Measurements from ENCODE around the gene TMPRSS4.

Gene TMPRSS4, protein sequence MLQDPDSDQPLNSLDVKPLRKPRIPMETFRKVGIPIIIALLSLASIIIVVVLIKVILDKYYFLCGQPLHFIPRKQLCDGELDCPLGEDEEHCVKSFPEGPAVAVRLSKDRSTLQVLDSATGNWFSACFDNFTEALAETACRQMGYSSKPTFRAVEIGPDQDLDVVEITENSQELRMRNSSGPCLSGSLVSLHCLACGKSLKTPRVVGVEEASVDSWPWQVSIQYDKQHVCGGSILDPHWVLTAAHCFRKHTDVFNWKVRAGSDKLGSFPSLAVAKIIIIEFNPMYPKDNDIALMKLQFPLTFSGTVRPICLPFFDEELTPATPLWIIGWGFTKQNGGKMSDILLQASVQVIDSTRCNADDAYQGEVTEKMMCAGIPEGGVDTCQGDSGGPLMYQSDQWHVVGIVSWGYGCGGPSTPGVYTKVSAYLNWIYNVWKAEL

DNA sequence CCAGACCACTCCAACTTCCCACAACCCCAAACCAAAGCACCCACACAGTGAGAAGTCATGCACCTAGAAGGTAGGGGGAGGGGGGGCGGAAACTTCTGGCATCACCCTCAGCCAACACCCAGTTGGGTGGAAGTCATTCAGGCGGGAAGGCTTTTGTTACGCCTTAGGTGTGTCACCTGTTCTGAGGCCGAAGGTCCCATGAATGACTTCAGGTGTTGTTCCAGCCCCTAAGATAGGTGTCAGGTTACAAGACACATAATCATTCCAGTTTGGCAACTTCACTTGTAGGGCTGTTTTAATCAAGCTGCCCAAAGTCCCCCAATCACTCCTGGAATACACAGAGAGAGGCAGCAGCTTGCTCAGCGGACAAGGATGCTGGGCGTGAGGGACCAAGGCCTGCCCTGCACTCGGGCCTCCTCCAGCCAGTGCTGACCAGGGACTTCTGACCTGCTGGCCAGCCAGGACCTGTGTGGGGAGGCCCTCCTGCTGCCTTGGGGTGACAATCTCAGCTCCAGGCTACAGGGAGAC lies at the start of gene TMPRSS4:
TSS of gene TMPRSS4 (plus strand) at position 325 of the 528 bp plus-strand sequence. CDS start 225 bp downstream, outside the sequence.
- DNase-seq: no peak

DNA sequence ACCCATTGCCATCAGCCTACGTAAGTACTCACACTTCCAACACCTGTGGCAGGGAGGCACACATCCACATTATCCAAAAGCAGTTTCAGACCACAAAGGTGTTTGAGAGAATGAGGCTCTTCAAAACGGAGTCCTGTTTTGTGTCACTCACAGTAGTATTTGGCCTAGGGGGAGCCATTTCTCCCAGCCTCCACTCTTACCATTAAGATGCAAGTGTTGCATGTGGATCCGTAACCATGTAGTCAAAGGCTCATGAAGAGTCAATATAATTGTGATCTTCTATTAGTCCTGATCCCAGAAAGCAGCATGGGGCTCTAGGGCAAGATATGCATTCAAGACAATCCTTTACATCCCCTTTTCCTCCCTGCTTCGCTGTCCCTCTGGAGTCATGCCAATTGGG lies 49.2 kb upstream of the TMPRSS4 start:
- DNase-seq: no peak

DNA sequence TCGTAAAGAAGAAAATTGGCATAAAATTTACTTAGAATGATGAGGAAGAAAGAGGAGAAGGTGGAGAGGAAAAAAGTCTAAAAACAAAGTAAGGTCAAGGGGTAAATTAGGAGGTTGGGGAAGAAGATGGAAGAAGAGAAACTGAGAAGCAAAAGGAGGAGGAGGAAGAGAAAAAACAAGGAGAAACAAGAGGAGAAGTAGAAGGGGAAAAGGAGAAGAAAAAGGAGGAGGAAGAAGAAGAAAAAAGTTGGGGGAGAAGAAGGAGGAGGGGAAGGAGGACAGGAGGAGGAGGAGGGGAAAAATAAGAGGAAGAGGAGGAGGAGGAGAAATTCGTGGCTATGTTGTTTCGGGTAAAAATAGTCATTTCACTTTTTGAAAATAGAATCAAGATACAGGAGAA lies 48.3 kb upstream of the TMPRSS4 start:
- no peak for DNase-seq

DNA sequence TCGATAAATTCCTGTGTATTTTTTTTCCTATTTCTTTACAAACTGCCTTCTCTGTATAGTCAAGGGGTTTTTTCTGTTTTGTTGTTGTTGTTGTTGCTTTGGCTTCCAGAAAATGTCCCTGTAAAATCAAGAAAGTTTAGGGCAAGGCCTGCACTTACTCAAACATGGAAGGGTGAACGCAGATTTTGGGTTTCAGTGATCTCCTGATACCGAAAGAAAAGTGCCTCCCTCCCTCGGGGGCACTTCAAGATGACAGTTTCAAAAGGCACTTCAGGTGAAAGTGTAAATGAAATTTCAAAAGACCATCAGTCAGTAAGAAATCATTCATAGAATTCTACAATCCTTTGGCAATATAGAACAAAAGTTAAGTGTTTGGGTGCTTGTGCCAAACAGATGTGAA lies 43.4 kb upstream of the TMPRSS4 start:
- DNase-seq: no peak

DNA sequence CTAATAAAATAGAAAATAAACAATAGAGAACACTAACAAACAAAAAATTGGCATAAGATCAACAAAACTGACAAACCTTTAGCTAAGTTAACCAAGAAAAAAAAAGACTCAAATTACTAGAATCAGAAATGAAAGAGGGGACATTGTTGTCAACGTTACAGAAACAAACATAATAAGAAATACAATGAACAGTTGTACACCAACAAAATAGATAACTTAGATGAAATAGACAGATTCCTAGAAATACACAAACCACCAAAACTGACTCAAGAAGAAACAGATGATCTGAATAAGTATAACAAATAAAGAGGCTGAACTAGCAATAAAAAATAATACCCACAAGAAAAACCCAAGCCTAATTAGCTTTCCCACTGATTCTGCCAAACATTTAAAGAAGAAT lies 34.7 kb upstream of the TMPRSS4 start:
- no peak for DNase-seq

DNA sequence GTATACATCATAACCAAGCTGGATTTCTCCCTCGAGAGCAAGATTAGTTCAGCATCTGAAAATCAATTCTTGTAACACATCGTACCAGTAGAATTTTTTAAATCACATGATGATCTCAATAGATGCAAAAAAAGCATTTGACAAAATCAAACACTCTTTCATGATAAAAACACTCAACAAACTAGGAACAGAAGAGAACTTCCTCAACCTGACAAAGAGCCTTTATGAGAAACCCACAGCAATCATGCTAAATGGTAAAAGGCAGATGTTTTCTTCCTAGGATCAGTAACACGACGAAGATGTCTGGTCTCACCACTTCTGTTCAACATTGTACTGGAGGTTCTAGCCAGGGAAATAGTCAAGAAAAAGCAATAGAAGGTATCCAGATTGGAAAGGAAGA lies 34.1 kb upstream of the TMPRSS4 start:
- DNase-seq: no peak

DNA sequence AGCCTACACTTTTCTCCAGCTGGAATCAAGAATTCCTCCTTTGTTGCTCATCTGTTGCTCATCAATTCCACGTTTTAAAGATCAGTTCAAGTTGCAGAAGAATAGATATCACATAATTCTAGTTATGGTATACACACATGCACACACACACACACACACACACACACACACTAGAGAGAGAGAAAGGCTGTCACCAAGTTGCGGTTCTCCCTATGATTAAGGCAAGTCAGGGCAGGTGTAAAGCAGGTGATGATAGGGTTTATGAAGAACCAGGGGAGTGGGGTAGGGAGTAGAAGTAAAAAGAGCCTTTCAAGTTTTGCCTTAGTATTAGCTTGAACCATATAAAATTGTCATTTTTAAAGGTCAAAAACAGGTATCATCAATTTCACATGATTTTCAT lies 31.7 kb upstream of the TMPRSS4 start:
- no peak for DNase-seq

DNA sequence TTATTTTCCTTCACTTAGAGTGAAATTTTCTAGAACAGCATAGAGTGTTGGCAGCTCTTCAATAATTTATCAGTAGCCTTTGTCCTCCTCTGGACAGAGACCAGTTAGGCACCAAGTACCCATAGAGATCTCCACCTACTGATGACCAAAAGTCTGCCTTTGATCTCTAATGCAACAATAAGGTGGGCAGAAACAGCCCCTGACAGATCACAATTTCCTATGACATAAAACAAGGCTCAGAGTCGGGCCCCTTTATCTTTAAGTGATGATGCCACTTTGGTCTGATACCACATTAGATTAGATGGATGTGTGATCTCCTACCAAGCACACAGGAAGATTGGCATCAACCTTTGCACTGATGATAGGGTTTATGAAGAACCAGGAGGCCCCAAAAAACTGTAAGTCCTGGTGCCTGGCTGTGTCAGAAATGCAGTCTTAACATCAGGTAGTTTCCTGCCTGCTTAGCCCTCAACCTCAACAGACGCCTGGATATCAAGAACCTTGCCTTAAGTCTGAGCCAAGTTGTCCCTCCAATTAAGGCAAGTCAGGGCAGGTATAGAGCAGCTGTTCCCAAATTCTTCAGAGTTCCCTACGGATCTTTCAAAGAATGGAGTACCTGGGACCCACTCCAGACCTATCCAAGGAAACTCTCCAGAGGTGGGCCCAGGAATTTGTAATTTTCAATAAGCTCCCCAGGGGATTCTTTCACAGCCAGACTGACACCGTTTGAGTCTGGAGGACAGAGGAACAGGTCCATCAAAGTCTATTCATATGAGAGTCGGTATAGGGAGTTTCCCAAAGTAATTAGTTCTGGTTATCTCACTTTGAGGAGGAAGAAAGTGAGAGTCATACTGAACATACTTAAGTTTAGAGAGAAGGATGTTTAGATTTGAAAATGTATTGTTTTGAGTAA lies 30.6 kb upstream of the TMPRSS4 start:
- DNase-seq: no peak

DNA sequence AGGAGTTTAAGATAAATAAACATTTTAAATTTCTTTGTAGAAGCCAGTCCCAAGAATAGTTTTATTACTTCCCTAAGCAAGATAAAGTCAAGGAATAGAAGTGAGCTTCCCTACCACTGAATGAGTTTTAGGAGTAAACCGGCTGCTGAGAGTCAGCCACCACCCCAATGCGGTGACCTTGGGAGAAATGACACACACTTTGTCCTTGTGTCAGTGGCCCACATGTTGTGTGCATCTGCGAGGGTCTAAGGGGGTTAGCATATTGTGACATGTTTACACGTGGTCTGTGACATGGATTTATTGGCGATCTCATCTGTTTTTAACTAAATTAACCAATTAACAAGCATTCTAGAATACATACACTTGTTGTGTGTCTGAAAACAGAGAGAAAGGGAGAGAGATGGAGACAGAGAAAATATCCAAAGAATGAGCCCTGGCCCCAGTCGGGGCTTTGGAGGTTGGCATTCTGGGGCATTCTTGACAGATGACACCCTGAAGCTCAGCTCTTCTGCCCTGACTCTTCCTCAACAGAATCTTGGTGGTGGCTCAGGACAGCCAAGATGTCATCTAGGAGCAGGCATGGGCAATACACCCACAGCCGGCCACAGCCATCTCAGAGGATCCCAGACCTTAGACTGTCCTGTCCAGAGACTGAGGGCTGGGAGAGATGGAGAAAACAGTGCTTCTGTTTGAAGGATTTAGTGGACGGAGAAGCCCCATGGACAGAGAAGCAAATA lies 29.7 kb upstream of the TMPRSS4 start:
- no peak for DNase-seq

DNA sequence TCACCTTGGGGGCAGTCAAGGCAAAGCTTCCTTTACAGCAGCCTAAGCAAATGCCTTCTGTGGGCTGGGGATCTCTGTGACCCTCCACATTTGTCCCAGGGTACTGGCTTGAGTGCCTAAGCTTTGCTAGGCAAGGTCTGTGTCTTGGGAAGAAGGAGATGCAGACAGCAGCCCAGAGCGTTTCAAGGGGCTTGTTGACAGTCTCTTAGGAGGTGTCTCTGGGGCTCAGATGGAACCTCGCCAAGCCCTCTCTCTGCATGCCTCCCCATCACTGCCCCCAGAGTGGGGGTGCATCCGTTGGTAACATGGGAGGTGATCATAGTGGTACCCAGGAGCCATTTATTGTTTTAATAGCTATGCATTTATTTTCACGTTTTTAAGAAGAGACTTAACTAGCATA lies 29.1 kb upstream of the TMPRSS4 start:
- DNase-seq: no peak

DNA sequence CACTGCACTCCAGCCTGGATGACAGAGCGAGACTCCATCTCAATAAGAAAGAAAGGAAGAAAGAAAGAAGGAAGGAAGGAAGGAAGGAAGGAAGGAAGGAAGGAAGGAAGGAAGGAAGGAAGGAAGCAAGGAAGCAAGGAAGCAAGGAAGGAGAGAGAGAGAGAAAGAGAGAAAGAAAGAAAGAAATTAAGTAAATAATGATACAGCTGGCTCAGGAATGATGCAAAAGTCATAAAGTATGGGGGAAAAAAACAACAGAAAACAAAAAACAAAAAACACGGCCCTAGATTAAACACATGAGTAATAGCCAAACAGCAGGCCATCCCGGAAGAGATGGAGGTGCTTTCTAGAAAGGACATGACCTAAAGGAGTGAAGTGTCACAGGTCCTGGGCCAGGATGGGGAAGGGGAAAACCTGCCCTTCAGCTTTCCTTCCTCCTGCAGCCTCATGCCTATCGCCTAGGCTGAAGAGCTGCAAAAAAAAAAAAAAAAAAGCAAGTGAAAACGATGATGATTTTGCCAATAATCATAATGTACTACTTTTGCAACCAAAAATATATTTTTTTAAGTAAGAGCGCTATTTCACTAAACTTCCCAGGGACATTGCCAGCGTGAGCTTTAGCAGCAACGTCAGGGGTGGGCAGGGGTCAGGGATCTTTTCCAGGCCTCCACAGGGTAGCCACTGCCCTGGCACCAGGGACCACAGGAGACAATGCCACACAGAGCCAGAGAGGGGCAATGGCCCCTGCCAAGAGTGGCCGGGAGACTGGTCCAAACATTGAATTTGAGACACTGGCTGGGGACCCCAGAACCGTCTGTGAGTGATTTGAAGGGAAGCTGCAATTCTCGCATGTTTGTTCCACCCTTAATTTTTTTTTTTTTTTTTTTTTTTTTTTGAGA lies 28.2 kb upstream of the TMPRSS4 start:
- no peak for DNase-seq

DNA sequence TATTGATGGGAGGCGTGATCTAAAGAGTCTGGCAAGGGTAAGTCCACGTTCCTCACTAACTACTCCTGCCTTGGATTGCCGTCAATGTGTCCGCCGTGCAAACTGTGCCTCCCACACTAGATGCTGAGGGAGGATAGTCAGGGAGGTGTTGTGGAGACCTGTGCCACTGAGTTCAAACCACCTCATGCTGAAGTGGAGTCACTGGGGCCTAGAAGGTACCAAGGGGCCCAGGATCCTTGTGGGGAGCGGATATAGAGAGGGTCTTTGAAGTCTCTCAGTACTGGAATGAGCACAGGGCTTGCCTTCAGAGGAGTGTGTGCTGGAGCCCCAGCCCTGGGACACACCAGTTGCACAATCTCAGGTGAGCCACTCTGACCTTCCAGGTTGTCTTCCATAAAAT lies 27.1 kb upstream of the TMPRSS4 start:
- no peak for DNase-seq

DNA sequence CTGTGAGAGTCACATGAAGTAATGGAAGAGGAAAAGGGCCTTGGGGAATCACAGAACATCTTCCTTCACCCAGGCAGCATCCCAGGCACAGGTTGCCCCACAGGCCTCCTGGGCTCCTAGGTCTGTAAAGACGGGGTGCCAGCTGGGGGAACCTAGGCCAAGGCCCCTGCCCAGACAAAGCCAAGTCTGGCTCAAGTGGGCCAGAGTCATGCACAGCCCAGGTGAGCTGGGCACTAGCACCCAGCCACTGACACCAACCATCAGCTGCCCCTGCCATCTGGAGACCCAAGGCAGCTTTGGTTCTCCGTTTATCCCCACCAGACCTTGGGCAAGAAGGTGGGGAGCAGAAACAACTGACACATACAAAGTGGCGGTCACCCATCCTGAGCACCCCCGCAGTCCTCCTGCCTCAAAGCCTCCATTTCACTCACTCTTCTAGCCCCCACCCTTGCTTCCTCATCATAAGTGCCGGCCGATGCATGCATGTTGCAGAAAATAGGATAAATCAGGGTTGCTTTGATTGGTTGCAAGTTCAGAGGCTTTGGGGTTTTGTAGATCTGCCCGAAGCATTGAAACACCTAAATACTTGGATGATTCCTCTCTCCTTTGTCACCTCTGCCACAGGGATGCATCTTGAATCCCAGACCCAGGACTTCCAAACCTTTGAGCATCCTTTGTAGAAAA lies 26.5 kb upstream of the TMPRSS4 start:
- no peak for DNase-seq

DNA sequence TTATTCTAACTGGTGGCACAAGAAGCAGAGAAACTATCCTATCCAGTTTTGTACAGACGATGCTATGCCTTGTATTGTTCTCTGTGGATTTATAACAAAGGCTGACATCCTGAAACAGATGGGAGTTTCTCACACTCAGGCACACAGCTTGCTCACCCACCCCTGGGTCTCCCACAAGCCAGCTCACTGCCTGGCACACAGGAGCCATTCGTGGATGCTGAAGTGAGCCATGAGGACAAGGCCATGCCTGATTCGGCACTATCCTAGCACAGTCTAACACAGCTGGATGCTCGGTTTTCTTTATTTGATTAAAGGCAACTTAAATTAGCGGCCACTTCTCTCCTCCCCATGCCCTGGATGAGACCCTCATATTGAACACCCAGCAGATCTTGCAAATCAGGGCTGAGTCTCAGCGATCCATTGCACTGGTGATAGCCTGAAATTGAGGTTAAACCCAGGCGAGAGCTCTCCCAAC lies 25.7 kb upstream of the TMPRSS4 start:
- DNase-seq: no peak

DNA sequence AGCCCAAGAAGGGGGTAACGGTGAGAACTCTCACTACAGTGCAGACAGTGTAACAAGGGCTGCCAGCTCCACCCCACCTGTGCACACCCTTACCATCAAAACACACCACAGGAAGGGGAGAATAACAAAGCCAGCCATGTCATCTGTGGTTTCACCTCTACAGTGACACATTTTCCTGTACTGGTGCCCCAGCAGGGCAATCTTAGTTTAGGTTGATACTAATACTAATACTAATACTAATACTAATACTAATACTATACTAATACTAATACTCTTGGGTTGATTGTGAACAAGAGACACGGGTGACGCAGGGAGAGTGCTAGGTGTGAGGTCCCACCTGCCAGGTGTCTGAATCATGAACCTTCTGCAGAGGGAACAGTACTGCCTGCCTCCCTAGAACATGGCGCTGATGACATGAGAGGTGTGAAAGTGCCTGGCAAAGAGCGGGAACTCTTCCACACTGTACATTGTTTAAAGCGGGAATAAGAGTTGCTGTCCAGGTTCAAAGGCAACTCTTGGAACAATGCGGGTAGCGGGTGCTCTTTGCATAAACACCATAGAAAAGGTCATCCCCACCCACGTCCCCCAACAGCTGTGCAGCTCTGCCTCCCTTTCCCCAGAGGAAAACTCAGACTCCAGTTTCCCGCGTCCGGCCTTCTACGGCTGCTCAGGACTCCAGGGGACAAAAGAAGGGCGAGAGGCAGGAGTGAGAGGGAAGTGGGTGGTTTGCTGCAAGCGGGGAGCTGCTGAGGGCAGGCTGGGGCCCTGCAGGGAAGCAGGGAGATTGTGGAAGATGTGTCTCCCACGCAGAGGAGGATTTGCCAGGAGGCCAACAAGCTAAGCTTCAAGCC lies 25.0 kb upstream of the TMPRSS4 start:
- DNase-seq: no peak

DNA sequence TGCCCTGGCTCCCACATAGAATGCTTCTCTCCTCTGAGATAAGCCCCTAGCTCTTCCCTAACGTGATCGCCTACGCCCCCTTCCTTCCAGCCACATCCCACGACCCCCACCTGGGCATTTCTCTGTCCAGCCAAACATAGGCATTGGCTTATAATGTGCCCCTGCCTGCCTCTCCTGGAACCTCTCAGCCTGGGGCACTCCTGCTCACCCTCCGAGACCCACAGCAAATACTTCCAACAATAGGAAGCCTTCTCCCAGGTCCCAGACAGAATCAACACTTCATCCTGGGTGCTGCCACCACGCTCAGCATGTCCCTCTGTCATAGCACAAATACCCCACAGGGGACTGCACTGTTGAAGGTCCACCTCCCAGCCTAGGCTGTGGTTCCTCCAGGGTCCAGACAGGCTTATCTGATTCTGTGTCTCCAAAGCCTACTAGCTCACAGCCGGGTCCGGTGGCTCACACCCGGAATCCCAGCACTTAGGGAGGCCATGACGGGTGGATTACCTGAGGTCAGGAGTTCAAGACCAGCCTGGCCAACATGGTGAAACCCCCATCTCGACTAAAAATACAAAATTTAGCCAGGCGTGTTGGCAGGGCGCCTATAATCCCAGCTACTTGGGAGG lies 24.2 kb upstream of the TMPRSS4 start:
- no peak for DNase-seq

DNA sequence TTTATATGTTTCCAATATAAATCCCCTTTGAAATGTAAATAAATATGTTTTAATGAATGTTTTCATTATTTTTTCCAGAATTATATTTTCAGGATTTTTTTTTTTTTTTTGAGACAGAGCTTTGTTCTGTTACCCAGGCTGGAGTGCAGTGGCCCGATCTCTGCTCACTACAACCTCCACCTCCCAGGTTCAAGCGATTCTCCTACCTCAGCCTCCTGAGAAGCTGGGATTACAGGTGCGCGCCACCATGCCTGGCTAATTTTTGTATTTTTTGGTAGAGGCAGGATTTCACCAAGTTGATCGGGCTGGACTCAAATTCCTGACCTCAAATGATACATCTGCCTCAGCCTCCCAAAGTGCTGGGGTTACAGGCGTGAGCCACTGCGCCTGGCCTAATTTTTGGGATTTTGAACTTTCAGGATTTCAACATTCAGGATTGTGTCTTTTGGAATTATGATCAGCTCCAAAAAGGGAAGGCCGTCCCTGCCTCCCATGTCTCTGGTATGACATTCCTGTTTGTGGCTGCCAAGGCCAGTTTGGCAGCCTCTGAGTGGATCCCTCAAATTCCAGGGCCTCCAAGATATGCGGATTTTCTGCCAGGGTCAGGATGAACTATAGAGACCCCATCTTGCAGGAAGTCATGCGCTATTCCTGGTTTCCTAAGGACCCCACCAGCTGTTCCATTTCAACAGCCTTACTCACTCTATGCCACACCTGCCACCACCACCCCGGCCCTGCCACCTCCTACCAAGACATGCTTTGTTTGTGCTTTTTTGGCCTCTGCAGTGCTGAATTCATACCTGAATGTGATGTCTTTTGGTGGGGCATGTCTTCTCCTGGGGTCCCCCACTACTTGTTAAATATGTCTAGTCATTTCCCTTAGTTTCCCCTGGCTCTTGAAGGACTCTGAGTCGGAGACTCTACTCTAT lies 21.9 kb upstream of the TMPRSS4 start:
- no peak for DNase-seq

DNA sequence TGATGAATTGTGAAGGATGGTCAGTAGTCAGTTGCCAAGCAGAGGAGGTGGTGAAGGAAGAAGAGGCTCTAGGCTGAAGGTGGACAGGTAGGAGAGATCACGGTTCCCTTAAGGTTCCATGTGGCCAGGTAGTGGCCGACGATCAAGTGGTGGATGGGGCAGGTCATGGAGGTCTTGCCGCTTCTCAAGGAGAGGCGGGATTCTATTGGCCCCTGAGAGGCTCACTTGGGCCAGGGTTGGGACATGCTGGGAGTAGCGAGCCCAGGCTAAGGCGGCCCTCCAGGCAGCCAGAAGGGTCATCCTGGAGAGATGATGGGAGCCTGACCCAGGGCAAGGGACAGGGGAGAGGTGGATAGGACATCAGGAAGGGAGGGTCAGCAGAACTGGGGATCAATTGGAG lies 20.9 kb upstream of the TMPRSS4 start:
- no peak for DNase-seq

DNA sequence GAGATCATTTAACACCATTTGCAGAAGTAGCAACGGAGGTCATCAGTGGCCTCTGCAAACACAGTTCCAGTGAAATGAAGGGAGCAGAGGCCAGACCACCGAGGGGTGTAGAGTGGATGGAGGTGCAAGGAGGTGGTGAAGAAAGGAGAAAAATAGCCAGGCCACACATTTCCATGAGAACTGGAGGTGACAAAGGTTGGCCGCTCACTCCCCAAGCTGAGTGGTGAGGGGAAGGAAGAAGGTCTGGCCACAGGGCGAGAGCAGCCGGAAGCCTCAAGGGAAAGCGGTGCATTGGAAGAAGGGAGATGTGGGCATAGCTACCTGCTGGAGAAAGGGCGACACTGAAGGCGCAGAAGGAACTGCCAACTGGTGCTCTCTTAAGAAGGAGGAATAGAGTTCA lies 20.1 kb upstream of the TMPRSS4 start:
- no peak for DNase-seq

Measured in suppressor macrophage treated with lipopolysaccharide for 4 hours (primary cell).